ENCODE measurements around the gene TRPM2. TPM values are rescaled to one million over a fixed set of nuclear protein-coding genes. Genes with fewer than 3 reads are reported as not detected.
"Not testable (repeated sequence)": the region's sequence is repeated elsewhere in the genome, so short reads cannot be mapped to it uniquely, and the experiment has no call there.

TRPM2 gene
- total RNA-seq, 1 donor from 2014 or later, result 0.52 TPM

DNA sequence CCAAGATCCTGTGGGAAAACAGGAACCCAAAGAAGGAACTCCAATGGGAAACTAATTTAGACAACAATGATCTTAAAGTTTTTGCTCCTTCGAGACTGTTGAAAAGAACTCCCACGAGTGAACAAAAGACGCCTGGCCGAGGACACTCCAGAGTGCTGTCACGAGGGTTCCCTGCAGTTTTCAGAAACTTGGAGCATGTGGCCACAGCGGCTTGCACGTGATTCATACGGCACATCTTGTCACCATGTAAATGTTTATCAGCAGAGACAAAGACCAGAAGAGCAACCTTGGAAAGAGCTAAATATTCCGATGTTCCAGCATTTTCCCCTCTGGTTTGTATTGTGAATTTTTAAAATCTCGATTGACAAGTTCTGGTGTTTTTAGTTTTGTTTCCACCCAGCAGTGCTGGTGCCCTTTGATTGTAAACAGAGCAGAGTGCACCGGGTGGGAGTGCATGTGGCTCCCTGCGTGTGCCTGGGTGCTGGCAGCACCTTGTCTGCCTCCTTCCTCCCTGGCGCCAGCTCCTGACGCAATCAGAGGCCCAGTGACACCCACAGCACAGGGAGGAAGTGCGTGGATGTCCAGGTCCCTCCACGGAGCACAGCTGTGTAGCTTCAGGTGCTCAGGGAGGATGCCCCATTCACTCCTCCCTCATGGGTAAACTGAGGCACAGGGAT, 124.8 kb downstream of the TRPM2 start:
- no peak overlapping the region for H3K4me3 ChIP-seq (ENCODE audit: low read depth, low read length)
- DNase-seq (ENCODE audit: low read depth), result no peak
- TF ChIP-seq, protein P1, sequence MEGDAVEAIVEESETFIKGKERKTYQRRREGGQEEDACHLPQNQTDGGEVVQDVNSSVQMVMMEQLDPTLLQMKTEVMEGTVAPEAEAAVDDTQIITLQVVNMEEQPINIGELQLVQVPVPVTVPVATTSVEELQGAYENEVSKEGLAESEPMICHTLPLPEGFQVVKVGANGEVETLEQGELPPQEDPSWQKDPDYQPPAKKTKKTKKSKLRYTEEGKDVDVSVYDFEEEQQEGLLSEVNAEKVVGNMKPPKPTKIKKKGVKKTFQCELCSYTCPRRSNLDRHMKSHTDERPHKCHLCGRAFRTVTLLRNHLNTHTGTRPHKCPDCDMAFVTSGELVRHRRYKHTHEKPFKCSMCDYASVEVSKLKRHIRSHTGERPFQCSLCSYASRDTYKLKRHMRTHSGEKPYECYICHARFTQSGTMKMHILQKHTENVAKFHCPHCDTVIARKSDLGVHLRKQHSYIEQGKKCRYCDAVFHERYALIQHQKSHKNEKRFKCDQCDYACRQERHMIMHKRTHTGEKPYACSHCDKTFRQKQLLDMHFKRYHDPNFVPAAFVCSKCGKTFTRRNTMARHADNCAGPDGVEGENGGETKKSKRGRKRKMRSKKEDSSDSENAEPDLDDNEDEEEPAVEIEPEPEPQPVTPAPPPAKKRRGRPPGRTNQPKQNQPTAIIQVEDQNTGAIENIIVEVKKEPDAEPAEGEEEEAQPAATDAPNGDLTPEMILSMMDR (conservative IDR thresholded peaks at IDR 0.05; ENCODE audit: low read depth, low read length), result no peak

- DNase-seq (ENCODE audit: low read depth), result no peak
- TF ChIP-seq, protein P1 (conservative IDR thresholded peaks at IDR 0.05; ENCODE audit: low read depth, low read length), result no peak
- H3K4me3 ChIP-seq (ENCODE audit: low read depth, low read length), result no peak overlapping the region
Observed at GRCh38 chr21:44478801-44479167, 125.4 kb downstream of the TRPM2 start.

DNA sequence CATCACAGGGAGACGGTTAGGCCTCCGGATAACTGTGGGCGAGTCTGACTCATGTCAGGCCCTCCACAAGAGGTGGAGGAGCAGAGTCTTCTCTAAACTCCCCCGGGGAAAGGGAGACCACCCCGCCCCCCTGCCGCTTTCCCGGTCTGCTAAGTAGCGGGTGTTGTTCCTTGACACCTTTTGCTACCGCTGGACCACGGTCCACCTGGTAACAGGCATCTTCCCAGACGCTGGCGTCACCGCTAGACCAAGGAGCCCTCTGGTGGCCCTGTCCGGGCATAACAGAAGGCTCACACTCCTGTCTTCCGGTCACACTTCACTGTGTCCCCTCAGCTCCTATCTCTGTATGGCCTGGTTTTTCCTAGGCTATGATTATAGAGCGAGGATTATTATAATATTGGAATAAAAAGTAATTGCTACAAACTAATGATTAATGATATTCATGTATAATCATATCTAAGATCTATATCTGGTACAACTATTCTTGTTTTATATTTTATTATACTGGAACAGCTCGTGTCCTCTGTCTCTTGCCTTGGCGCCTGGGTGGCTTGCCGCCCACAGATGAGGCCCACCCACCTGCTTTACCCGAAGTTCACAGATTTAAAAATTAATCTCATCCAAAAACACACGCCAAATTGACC, 126.3 kb downstream of the TRPM2 start:
- TF ChIP-seq, protein P1 (conservative IDR thresholded peaks at IDR 0.05; ENCODE audit: low read depth, low read length), result peak; percentile 54
- DNase-seq (ENCODE audit: low read depth); H3K4me3 ChIP-seq (ENCODE audit: low read depth, low read length): not testable (repeated sequence)

GRCh38 chr21:44480200-44481053, 127.0 kb downstream of the TRPM2 start:
- TF ChIP-seq, protein P1 (conservative IDR thresholded peaks at IDR 0.05; ENCODE audit: low read depth, low read length), result no peak
- DNase-seq (ENCODE audit: low read depth), result no peak
- no peak overlapping the region for H3K4me3 ChIP-seq (ENCODE audit: low read depth, low read length)

DNA sequence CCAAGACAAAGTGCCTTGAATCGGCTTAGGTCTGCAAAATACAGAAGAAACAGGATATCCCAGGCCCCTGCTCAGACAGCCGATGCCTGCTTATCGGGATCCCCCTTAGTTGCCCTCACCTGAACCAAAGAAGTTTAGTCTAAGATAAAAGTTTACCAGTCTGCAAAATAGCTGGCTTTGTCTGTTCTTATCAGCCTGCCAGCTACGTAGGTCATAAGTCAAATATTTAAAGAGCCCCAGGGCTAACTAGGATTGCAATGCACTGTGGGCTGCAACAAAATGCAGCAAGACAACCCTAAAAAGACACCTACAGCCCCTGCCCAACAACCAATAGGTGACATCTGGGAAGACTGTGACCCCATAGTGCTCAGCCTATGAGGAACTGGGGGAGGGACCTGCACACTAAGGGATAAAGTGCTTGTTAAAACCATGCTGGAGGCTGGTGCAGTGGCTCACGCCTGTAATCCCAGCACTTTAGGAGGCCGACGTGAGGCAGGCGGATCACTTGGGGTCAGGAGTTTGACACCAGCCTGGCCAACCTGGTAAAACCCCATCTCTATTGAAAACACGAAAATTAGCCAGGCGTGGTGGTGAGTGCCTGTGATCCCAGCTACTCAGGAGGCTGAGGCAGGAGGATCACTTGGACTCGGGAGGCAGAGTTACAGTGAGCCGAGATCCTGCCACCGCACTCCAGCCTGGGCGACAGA, 129.3 kb downstream of the TRPM2 start:
- TF ChIP-seq, protein P1 (conservative IDR thresholded peaks at IDR 0.05; ENCODE audit: low read depth, low read length), result no peak
- no peak for DNase-seq (ENCODE audit: low read depth)
- no peak overlapping the region for H3K4me3 ChIP-seq (ENCODE audit: low read depth, low read length)

DNA sequence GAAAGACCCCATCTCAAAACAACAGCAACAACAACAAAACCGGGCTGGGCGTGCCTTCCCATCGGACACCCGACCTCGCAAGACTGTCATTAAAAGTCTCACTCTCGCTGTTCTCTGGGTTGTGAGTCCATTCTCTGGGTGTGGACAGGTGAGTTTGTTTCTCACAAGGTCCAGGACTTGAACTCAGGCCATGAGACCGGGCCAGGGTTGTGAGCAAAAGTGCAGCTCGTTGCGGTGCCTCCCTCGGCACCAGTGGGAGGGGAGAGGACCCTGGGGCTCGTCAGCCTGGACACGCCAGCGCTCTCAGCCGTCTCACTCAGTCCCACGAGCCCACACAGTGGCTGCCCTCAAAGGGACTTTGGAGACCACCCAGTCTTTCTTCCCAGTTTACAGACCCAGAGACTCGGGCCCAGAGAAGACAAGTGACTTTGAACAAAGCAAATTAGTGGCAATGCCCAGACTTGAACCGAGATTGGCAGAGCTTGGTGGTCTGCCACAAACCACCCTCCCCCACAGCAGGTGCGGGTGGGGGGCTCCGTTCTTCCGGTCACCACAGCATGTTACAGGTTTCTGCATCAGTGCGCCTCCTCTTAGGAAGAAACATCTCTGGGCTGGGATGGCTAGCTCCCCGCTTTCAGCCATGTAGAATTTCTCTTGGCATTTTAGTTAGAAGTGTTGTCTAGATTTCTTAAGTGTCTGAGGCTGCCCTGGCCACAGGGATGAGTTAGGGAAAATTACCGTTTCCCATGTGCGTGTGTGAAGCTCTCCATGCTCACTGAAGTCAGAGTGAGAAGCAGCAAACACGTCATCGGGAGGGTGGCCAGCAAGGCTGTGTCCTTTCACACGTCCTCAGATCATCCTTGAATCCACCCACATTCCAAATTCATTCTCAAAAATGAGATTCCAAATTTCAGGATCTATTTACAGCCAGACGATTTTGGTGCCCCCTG, 130.1 kb downstream of the TRPM2 start:
- H3K4me3 ChIP-seq (ENCODE audit: low read depth, low read length), result no peak overlapping the region
- no peak for DNase-seq (ENCODE audit: low read depth)
- TF ChIP-seq, protein P1 (conservative IDR thresholded peaks at IDR 0.05; ENCODE audit: low read depth, low read length), result no peak

Data from epithelial cell of proximal tubule (primary cell).